ENCODE measurements around the gene NAB1.

- TF ChIP-seq, protein P1, sequence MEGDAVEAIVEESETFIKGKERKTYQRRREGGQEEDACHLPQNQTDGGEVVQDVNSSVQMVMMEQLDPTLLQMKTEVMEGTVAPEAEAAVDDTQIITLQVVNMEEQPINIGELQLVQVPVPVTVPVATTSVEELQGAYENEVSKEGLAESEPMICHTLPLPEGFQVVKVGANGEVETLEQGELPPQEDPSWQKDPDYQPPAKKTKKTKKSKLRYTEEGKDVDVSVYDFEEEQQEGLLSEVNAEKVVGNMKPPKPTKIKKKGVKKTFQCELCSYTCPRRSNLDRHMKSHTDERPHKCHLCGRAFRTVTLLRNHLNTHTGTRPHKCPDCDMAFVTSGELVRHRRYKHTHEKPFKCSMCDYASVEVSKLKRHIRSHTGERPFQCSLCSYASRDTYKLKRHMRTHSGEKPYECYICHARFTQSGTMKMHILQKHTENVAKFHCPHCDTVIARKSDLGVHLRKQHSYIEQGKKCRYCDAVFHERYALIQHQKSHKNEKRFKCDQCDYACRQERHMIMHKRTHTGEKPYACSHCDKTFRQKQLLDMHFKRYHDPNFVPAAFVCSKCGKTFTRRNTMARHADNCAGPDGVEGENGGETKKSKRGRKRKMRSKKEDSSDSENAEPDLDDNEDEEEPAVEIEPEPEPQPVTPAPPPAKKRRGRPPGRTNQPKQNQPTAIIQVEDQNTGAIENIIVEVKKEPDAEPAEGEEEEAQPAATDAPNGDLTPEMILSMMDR (IDR thresholded peaks at IDR 0.05), result peak; percentile 48
- TF ChIP-seq, protein P2, sequence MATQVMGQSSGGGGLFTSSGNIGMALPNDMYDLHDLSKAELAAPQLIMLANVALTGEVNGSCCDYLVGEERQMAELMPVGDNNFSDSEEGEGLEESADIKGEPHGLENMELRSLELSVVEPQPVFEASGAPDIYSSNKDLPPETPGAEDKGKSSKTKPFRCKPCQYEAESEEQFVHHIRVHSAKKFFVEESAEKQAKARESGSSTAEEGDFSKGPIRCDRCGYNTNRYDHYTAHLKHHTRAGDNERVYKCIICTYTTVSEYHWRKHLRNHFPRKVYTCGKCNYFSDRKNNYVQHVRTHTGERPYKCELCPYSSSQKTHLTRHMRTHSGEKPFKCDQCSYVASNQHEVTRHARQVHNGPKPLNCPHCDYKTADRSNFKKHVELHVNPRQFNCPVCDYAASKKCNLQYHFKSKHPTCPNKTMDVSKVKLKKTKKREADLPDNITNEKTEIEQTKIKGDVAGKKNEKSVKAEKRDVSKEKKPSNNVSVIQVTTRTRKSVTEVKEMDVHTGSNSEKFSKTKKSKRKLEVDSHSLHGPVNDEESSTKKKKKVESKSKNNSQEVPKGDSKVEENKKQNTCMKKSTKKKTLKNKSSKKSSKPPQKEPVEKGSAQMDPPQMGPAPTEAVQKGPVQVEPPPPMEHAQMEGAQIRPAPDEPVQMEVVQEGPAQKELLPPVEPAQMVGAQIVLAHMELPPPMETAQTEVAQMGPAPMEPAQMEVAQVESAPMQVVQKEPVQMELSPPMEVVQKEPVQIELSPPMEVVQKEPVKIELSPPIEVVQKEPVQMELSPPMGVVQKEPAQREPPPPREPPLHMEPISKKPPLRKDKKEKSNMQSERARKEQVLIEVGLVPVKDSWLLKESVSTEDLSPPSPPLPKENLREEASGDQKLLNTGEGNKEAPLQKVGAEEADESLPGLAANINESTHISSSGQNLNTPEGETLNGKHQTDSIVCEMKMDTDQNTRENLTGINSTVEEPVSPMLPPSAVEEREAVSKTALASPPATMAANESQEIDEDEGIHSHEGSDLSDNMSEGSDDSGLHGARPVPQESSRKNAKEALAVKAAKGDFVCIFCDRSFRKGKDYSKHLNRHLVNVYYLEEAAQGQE (IDR thresholded peaks at IDR 0.05; ENCODE audit: insufficient read depth in 1 of 2, low read depth in 2 of 2, low read length in 1 of 2), result no peak
- no peak for TF ChIP-seq POLR2AphosphoS5 (IDR thresholded peaks at IDR 0.05; ENCODE audit: low read depth, low read length)
These were observed 13.1 kb upstream of the NAB1 start for GRCh38 chr2:190635781-190636180.

Measured in Panc1 (cell line).